Measurements from ENCODE around the gene CD300LD.
"Not testable (repeated sequence)": the region's sequence is repeated elsewhere in the genome, so short reads cannot be mapped to it uniquely, and the experiment has no call there.

CD300LD gene

GRCh38 chr17:74605361-74605760 lies 13.3 kb upstream of the CD300LD start:
- DNase-seq = peak; percentile 71

DNA sequence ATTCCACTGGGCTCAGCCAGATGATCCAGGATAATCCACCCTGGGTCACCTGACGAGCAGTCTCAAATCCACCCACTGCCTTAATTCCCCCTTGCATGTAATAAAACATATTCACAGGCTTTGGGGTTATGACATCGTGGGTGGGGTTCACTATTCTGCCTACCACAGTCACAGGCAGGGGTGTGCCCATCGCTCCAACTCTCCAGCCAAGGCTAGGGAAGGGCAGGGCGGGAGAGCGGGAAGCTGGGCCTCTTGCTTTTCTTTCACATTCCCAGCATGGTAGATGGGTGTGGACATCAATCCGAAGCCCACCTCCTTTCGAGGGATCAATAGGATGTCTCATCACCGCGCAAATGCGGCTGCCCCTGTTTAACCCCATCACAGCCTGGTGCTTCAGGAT lies 12.7 kb upstream of the CD300LD start:
- DNase-seq = no peak

DNA sequence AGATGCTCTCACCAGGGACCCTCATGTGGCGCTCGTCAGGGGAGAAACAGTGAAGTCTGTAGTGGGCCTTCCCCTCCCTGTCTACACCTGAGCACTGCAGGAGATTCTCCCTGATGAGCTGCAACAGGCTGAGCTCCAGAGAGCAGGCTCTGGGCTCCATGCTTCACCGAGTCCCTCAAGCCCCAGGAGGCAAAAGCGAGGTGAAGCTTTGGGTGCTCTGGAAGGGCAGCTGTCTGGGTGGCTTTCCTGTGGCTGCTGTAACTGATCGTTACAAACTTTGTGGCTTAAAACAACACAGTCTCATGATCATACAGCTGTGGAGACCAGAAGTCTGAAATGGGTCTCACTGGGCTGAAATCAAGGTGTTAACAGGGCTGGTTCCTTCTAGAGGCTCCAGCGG lies 12.1 kb upstream of the CD300LD start:
- no peak for DNase-seq

- no peak for DNase-seq
These were observed 11.7 kb upstream of the CD300LD start for GRCh38 chr17:74603746-74604145.

DNA sequence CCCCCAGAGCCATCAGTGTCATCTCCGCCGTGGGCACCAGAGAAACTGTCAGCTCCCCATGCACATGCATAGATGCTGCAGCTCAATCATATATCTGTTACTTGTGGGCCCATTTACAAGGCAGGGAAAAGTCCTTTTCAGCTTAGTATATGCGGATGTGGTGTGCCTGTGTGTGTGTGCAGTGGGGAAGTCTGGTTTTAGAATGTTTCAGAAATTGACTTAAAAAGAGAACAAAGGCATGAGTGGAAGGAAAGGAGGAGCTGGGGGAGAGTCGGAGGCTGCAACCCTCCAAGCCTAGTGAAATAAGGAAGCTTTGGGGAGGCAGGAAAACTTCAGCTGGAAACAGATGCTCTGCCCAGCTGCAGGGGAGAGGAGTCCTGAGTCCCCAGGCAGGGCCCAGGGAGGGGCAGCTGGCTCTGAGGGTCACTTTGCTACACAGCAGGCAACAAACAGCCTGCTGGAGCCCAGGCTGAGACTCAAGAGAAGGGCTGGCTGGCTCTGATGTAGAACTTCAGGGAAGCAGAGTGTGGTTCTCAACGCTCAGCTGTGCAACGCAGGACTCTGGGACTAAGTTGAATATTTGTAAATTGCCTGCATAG lies 11.1 kb upstream of the CD300LD start:
- peak; percentile 49 for DNase-seq

GRCh38 chr17:74601944-74602572 lies 10.0 kb upstream of the CD300LD start:
- DNase-seq = peak; percentile 64

GRCh38 chr17:74599448-74599939 lies 7.4 kb upstream of the CD300LD start:
- peak; percentile 90 for DNase-seq

GRCh38 chr17:74599023-74599399 lies 6.9 kb upstream of the CD300LD start:
- DNase-seq = peak; percentile 43

- no peak for DNase-seq
These were observed 6.4 kb upstream of the CD300LD start for GRCh38 chr17:74598346-74599022.

DNA sequence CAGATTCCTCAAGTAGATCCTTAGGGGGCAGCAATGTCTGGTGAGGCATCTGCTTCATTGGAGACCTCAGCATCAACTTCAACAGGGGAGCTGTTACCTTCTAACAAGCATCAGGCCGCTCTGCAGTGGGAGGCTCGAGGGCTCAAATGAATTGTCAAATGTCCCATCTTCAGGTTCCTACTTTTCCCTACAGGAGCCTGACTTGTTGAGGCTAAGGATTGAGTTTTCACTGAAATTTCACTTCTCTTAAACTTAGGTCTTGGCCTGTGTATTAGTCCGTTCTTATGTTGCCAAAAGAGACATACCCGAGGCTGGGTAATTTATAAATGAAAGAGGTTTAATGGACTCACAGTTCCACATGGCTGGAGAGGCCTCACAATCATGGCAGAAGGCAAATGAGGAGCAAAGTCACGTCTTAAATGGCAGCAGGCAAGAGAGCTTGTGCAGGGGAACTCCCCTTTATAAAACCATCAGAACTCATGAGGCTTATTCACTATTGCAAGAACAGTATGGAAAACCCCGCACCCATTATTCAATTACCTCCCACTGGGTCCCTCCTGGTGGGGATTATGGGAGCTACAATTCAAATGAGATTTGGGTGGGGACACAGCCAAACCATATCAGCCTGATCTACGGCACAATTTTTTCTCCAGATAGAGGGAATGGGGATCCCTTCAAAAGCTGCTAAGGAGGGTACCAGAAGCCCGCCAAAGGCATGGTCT lies 5.1 kb upstream of the CD300LD start:
- peak; percentile 62 for DNase-seq

GRCh38 chr17:74595037-74595750 lies 3.1 kb upstream of the CD300LD start:
- peak; percentile 34 for DNase-seq

- DNase-seq = no peak
These were observed 580 bp downstream of the CD300LD start for GRCh38 chr17:74591503-74591902.

DNA sequence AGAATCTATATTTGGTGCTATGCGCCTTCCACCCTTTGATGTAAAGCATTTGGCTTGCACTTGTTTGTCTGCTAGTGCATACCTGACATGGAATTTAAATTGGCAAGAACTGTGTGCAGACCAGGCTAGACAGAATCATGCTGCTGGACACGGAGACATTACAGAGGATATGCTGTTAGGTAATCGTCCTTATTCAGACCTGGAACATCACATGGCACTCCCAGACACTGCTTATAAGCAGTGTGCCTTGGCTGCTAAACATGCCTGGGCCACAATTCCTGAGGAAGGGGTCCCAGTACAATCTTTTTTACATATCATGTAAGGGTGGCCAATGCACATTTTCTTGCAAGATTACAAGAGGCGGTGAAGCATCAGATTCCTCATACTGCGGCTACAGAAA lies 6.4 kb downstream of the CD300LD start:
- no peak for DNase-seq

DNA sequence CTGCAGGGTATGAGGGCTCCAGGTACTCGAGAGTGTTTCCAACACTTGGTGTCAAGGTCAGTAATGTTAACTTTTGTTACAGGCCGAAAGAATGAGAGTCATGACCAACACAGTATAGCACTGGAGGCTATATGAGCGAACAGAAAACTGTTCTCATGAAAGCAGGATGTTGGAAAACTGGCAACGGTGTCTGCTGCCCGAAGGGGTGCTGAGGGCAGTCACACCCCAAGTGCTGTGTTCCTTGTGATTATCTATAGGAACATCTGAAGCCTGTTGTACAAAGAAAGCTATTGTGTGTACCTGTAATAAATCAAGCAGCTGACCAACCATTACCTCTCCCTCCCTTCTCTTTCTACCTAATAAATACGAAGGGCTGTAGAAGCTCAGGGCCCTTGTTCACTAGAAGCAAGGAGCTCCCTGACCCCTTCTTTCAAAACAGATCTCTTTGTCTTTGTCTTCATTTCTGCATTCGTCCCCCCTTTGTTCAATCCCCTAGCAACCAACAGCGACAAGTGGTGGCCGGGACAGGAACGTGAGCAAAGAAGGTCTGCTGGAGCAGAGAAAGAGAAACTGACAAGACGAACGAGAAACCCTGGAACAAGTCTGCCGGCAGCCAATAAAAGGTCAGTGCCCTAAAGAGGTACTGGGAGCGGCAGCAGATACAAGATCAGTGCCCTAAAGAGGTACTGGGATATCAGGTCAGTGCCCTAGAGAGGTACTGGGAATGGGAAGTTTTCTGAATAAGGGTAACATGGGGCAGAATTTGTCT lies 7.6 kb downstream of the CD300LD start:
- DNase-seq = no peak

DNA sequence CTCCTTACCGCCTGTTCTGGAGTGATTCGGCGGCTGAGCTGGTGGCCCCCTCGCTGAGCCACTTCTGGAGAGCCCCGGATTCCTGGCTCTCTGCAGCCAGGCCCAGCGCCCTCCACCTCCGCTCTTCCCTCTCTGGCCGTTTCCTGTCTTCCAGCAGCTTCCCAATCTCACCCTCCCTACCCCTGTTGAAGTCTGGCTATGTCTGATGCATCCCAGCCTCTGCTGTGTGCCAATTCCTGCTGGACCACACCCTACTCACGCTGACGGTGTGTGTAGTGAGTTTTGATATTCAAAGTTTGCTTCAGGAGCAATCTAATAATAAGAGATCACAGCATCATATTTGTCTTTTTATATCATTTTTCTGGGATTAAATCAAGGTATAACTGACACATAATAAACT lies 9.4 kb downstream of the CD300LD start:
- no peak for DNase-seq

DNA sequence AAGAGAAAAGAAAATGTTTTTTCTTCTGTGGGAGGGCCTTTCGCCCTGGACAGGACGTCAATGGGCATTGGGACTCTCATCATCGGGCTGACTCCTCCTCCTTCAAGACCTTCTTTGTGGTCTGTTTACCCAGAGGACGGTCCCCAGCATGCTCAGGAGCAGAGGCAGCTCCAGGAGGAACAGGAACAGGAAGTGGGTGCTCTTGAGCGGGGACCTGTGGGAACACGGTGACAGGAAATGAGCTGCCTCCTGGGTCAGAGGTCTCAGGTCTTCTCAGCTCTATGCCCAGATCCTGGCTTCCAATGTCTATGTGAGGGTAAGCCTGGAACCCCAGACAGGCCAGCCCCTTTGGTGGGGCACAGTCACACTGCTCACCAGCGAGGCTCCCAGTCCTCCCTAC lies 12.2 kb downstream of the CD300LD start:
- DNase-seq = peak; percentile 22

DNA sequence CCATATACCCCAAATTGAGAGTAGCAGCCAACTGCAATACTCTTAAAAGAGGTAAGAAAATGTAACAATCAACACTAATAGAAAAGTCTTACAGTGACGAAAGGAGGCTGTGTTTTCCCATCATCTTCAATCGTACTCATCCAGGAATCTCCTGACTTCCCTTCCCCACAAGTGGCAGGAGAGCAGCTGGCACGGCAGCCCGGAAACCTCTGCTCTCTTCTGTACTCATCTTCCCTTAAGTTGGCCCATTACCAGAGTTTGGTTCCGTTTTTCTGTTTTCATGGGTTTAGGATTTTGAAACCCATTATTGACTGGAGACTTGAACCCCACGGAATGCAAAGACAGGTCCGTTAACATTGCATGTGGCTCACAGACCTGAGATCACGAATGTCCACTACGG lies 13.1 kb downstream of the CD300LD start:
- no peak for DNase-seq

DNA sequence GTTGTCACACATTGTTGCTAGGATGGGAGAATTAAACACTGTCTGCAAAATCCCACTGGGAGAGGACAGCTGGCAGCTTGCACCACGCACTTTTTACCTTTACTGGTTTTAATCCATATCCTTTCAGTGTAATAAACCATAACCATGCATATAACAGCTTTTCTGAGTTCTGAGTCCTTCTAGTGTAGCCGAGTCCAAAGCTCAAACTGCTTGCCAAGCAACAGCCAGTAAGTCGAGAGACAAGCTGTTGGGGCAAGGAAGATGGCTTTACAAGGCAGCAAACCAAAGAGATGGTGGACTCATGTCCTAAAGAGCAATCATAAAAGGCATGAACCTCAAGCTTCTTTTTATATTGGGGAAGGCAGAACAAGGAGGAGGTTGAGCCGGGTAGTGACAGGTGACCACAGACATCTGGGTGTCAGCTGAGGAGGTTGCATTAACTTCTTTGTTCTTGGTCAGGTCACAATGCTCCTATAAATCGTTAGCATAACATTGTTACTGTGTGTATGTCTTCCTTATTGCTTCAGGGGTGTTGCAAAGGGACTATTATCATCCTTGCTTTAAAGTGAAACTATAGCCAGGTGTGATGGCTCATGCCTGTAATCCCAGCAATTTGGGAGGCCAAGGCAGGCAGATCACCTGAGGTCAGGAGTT lies 17.5 kb downstream of the CD300LD start:
- no peak for DNase-seq

DNA sequence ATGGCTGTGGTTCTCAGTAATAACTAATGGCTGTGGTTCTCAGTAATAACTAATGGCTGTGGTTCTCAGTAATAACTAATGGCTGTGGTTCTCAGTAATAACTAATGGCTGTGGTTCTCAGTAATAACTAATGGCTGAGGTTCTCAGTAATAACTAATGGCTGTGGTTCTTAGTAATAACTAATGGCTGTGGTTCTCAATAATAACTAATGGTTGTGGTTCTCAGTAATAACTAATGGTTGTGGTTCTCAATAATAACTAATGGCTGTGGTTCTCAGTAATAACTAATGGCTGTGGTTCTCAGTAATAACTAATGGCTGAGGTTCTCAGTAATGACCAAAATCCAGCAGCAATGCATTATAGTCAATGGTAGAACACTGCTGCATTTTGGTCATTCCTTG lies 18.4 kb downstream of the CD300LD start:
- not testable (repeated sequence) for DNase-seq

DNA sequence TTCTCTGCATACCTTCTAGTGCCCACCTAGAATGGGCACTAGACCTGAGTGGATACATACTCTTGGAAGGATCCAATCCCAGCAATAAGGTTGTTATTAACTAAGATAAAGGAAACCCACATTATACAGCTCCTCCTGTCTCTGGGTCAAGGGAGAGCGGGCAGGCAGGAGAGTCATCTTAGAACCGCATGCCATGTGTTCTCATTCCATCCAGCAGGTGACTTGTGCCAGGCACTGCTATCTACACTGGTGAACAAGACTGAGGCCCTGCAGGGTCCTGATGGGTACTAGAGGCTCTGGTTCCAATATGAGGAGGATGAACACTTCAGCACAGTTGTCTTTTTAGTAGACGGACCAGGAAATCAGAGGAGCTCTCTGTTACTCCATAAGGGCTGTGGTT lies 18.9 kb downstream of the CD300LD start:
- no peak for DNase-seq

DNA sequence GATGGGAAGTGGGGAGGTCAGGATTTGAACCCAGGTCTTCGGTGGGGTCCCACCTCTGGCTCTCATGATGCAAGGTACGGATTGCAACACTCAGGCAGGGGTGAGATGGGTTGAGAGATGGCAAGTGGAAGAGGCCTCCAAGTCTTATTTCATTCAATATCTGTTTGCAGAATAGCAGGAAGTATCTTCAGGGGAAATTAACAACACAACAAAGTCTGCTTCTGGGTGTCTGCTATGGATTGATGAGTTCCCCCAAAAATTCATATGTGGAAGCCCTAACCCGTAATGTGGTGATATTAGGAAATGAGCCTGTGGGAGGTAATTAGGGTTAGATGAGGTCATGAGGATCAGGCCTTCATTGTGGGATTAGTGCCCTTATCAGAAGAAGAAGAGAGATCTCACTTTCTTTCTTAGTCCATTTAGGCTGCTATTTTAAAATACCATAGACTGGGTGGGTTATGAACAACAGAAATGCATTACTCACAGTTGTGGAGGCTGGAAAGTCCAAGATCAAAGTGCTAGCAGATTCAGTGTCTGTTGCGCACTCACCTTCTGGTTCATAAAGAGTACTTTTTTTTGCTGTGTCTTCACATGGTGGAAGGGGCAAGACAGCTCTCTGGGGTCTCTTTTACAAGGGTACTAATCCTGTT lies 20.3 kb downstream of the CD300LD start:
- DNase-seq = peak; percentile 29
